ENCODE results near the gene RAMP1.
"Not testable (repeated sequence)": the region's sequence is repeated elsewhere in the genome, so short reads cannot be mapped to it uniquely, and the experiment has no call there.

The RAMP1 gene

DNA sequence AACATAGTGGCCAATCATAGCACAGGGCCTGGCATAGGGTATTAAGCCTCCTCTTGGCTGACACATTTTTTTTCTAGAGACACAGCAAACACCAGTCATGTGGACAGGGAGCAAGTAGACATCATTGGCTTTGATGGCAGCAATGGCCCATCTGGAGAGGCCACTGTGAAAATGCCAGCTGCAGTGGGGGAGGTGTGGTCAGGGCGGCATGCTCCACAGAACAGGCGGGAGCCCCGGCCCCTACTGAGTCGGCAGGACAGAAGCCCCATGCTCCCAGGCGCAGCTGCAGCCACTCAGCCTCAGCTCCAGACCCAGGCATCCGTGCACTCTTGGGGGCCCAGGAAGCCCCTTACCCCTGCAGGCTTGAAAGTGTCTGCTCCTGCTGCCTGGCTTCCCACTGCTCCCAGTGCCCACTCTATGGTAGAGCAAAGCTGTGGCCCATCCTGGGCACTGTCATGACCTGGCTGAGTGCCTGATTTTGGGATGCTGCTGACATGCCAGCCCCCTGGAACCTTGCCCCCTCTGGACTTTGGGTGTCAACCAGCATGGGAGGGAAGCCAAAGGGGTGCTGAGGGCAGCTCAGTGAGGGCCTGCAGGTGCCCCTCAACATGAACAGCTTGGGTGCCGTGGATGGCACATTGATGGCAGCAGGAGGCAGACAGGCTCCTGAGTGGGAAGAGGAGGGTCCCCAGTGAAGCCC lies 84.1 kb downstream of the RAMP1 start:
- no peak overlapping the region for H3K9ac ChIP-seq (ENCODE audit: low read length)
- no peak overlapping the region for H3K4me2 ChIP-seq (ENCODE audit: low read length)
- H3K27ac ChIP-seq (ENCODE audit: low read depth, low read length, poor library complexity, severe bottlenecking): no peak overlapping the region
- H2AFZ ChIP-seq (ENCODE audit: low read length): no peak overlapping the region
- H3K36me3 ChIP-seq (ENCODE audit: insufficient read depth, low read length): no peaks in the 10 kb centered on the region
- no peaks in the 10 kb centered on the region for H3K9me2 ChIP-seq (ENCODE audit: low read depth, low read length)
- TF ChIP-seq, protein P1, sequence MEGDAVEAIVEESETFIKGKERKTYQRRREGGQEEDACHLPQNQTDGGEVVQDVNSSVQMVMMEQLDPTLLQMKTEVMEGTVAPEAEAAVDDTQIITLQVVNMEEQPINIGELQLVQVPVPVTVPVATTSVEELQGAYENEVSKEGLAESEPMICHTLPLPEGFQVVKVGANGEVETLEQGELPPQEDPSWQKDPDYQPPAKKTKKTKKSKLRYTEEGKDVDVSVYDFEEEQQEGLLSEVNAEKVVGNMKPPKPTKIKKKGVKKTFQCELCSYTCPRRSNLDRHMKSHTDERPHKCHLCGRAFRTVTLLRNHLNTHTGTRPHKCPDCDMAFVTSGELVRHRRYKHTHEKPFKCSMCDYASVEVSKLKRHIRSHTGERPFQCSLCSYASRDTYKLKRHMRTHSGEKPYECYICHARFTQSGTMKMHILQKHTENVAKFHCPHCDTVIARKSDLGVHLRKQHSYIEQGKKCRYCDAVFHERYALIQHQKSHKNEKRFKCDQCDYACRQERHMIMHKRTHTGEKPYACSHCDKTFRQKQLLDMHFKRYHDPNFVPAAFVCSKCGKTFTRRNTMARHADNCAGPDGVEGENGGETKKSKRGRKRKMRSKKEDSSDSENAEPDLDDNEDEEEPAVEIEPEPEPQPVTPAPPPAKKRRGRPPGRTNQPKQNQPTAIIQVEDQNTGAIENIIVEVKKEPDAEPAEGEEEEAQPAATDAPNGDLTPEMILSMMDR (IDR thresholded peaks at IDR 0.05; ENCODE audit: low read length): no peak
- no peak for TF ChIP-seq EZH2 (IDR thresholded peaks at IDR 0.05; ENCODE audit: borderline replicate concordance, low read length)
- no peaks in the 10 kb centered on the region for H3F3A ChIP-seq (ENCODE audit: insufficient read depth, low read length)
- peaks cover 3% of the 10 kb centered on the region for H3K4me1 ChIP-seq (ENCODE audit: insufficient read depth, low read length, severe bottlenecking)
- H3K79me2 ChIP-seq (ENCODE audit: insufficient read depth, low read length): no peaks in the 10 kb centered on the region
- peaks cover 13% of the 10 kb centered on the region; the same call in 1 of the 2 replicates for H3K27me3 ChIP-seq (ENCODE audit: insufficient read depth, low read length)
- H3K4me3 ChIP-seq (ENCODE audit: low read depth, low read length, poor library complexity, severe bottlenecking): no peak overlapping the region
- H4K20me1 ChIP-seq (ENCODE audit: insufficient read depth, low read length): no peaks in the 10 kb centered on the region
- peaks cover 9% of the 10 kb centered on the region; the same call in 1 of the 2 replicates for H3K9me3 ChIP-seq (ENCODE audit: low read length)

DNA sequence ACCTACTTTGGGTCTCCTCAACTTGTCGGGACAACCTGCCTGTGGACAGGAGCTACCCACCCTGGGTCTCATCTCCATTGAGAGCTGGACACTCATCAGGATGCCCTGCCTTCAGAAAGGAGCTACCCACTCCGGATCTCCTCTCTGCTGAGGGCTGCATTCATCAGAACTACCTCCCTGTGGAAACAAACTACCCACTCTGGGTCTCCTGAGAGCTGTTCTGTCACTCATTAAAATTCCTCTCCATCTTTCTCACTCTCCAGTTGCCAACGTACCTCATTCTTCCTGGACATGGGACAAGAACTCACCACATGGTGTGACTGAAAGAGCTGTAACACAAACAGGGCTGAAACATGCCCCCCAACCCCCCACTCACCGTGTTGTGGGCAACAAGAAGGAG lies 84.9 kb downstream of the RAMP1 start:
- H3F3A ChIP-seq (ENCODE audit: insufficient read depth, low read length): no peaks in the 10 kb centered on the region
- TF ChIP-seq, protein P1 (IDR thresholded peaks at IDR 0.05; ENCODE audit: low read length): no peak
- no peak for TF ChIP-seq EZH2 (IDR thresholded peaks at IDR 0.05; ENCODE audit: borderline replicate concordance, low read length)

DNA sequence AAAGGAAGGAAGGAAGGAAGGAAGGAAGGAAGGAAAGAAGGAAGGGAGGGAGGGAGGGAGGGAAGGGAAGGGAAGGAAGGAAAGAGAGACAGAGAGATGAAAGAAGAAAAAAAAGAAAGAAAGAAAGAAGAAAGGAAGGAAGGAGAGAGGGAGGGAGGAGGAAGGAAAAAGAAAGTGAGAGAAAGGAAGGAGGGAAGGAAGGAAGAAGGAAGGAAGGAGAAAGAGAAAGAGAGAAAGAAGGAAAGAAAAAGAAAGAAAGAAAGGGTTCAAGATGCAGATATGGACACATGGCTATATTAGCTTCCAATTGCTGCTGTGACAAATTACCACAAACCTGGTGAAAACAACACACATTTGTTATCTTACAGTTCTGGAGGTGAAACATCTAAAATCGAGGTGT lies 87.0 kb downstream of the RAMP1 start:
- Histone ChIP-seq H3K27ac (ENCODE audit: low read depth, low read length, poor library complexity, severe bottlenecking) (no peak overlapping the region), H3K4me2 (ENCODE audit: low read length) (no peak overlapping the region), H3K36me3 (ENCODE audit: insufficient read depth, low read length) (no peaks in the 10 kb centered on the region), H4K20me1 (ENCODE audit: insufficient read depth, low read length) (no peaks in the 10 kb centered on the region), H3K4me3 (ENCODE audit: low read depth, low read length, poor library complexity, severe bottlenecking) (no peak overlapping the region), H3K79me2 (ENCODE audit: insufficient read depth, low read length) (no peaks in the 10 kb centered on the region), H3K9me2 (ENCODE audit: low read depth, low read length) (no peaks in the 10 kb centered on the region), H3K4me1 (ENCODE audit: insufficient read depth, low read length, severe bottlenecking) (no peaks in the 10 kb centered on the region), H3F3A (ENCODE audit: insufficient read depth, low read length) (no peaks in the 10 kb centered on the region), H3K9me3 (ENCODE audit: low read length) (peaks cover 9% of the 10 kb centered on the region; the same call in 1 of the 2 replicates), H2AFZ (ENCODE audit: low read length) (no peak overlapping the region), H3K27me3 (ENCODE audit: insufficient read depth, low read length) (peaks cover 13% of the 10 kb centered on the region; the same call in 1 of the 2 replicates), H3K9ac (ENCODE audit: low read length) (no peak overlapping the region)
- TF ChIP-seq EZH2 (IDR thresholded peaks at IDR 0.05; ENCODE audit: borderline replicate concordance, low read length): no peak
- TF ChIP-seq, protein P1 (IDR thresholded peaks at IDR 0.05; ENCODE audit: low read length): no peak

More for the DNA sequence above, 84.9 kb downstream of the RAMP1 start:
- Histone ChIP-seq H4K20me1 (ENCODE audit: insufficient read depth, low read length) (no peaks in the 10 kb centered on the region), H2AFZ (ENCODE audit: low read length) (no peak overlapping the region), H3K4me2 (ENCODE audit: low read length) (no peak overlapping the region), H3K36me3 (ENCODE audit: insufficient read depth, low read length) (no peaks in the 10 kb centered on the region), H3K27me3 (ENCODE audit: insufficient read depth, low read length) (peaks cover 13% of the 10 kb centered on the region; the same call in 1 of the 2 replicates), H3K4me3 (ENCODE audit: low read depth, low read length, poor library complexity, severe bottlenecking) (no peak overlapping the region), H3K9ac (ENCODE audit: low read length) (no peak overlapping the region), H3K9me3 (ENCODE audit: low read length) (peaks cover 9% of the 10 kb centered on the region; the same call in 1 of the 2 replicates), H3K9me2 (ENCODE audit: low read depth, low read length) (no peaks in the 10 kb centered on the region), H3K27ac (ENCODE audit: low read depth, low read length, poor library complexity, severe bottlenecking) (no peak overlapping the region), H3K79me2 (ENCODE audit: insufficient read depth, low read length) (no peaks in the 10 kb centered on the region), H3K4me1 (ENCODE audit: insufficient read depth, low read length, severe bottlenecking) (peaks cover 3% of the 10 kb centered on the region)

DNA sequence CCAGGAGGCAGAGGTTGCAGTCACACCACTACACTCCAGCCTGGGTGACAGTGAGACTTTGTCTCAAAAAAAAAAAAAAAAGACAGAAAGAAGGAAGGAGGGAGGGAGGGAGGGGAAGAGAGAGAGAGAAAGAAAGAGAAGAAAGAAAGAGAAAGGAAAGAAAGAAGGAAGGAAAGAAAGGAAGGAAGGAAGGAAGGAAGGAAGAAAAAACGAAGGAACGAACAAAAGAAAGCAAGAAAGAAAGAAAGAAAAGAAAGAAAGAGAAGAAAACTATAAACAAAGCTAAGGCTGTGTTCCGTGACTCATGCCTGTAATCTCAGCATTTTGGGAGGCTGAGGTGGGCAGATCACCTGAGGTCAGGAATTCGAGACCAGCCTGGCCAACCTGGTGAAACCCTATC lies 91.9 kb downstream of the RAMP1 start:
- H3K27me3 ChIP-seq (ENCODE audit: insufficient read depth, low read length); H3K27ac ChIP-seq (ENCODE audit: low read depth, low read length, poor library complexity, severe bottlenecking); H4K20me1 ChIP-seq (ENCODE audit: insufficient read depth, low read length); H3F3A ChIP-seq (ENCODE audit: insufficient read depth, low read length); H3K9me2 ChIP-seq (ENCODE audit: low read depth, low read length); H3K79me2 ChIP-seq (ENCODE audit: insufficient read depth, low read length); H3K9me3 ChIP-seq (ENCODE audit: low read length); H3K36me3 ChIP-seq (ENCODE audit: insufficient read depth, low read length); H3K4me1 ChIP-seq (ENCODE audit: insufficient read depth, low read length, severe bottlenecking); H3K4me3 ChIP-seq (ENCODE audit: low read depth, low read length, poor library complexity, severe bottlenecking); H3K4me2 ChIP-seq (ENCODE audit: low read length); H2AFZ ChIP-seq (ENCODE audit: low read length); H3K9ac ChIP-seq (ENCODE audit: low read length): not testable (repeated sequence)

Data from OCI-LY1 (cell line).